Esophagus muscularis mucosa (tissue), 4 donors: ENCODE results near the gene NRXN3.

Experiments
- EP300 ChIP-seq: sonication (generic); formaldehyde crosslinking; IDR thresholded peaks from one replicate; pipeline ENCODE4 v1.6.1; 2017; ENCODE audit warnings: antibody characterized with exemption
- POLR2A ChIP-seq: fragments of 450-650 bp; IDR thresholded peaks from one replicate; pipeline ENCODE4 v1.6.1; 2017; ENCODE audit warnings: antibody characterized with exemption, moderate library complexity, mild to moderate bottlenecking, low read depth
- POLR2AphosphoS5 ChIP-seq, 2 donors: sonication (generic); formaldehyde crosslinking; IDR thresholded peaks; one replicate each; pipeline ENCODE4 v1.6.1; 2017; ENCODE audit warnings: antibody characterized with exemption in 2 of 2
- TF ChIP-seq, protein P1 (sequence below), 3 experiments: fragments of 200-600 bp in 2 of 3; fragments of 450-650 bp in 1 of 3; sonication (generic) in 2 of 3; IDR thresholded peaks; one replicate each; pipeline ENCODE4 v1.5.1; 2017 to 2019; ENCODE audit warnings: antibody characterized with exemption in 3 of 3, mild to moderate bottlenecking in 2 of 3, moderate library complexity in 1 of 3

DNA sequence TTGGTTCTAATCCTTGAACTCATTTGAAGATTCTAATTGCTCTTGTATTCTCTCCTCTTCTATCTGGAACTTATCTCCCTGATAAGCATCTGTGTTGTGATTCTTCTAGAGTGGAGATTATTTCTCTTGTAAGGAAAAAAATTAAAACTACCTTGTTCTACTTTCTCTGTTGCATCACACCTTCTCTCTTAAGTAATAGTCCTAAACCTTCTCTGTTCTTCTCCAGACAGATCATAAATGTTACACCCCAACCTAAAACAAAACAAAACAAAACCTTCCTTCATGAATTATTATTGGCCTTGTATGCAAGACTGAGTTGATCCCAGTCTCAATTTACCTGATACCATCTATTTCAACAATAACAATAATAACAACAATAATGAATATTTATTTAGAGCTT, 1429.1 kb downstream of the NRXN3 start:
- TF ChIP-seq POLR2A = no peak
- TF ChIP-seq, protein P1, sequence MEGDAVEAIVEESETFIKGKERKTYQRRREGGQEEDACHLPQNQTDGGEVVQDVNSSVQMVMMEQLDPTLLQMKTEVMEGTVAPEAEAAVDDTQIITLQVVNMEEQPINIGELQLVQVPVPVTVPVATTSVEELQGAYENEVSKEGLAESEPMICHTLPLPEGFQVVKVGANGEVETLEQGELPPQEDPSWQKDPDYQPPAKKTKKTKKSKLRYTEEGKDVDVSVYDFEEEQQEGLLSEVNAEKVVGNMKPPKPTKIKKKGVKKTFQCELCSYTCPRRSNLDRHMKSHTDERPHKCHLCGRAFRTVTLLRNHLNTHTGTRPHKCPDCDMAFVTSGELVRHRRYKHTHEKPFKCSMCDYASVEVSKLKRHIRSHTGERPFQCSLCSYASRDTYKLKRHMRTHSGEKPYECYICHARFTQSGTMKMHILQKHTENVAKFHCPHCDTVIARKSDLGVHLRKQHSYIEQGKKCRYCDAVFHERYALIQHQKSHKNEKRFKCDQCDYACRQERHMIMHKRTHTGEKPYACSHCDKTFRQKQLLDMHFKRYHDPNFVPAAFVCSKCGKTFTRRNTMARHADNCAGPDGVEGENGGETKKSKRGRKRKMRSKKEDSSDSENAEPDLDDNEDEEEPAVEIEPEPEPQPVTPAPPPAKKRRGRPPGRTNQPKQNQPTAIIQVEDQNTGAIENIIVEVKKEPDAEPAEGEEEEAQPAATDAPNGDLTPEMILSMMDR (IDR thresholded peaks at IDR 0.05) = no peak
- TF ChIP-seq EP300 = no peak
- no peak for TF ChIP-seq POLR2AphosphoS5 (IDR thresholded peaks at IDR 0.05)
